CD4-positive, alpha-beta T cell treated with Interferon alpha-2 for 1 hour (primary cell): ENCODE results near the gene PTPRN2.
"Not testable (repeated sequence)": the region's sequence is repeated elsewhere in the genome, so short reads cannot be mapped to it uniquely, and the experiment has no call there.

Source experiments
- DNase-seq, 2 donors: peaks; one replicate each; pipeline ENCODE4 v3.0.0-alpha.2; 2020 to 2022

The PTPRN2 gene

GRCh38 chr7:157521061-157521731 is 1066.4 kb downstream of the PTPRN2 start:
- no peak for DNase-seq

GRCh38 chr7:157520249-157520648 is 1067.4 kb downstream of the PTPRN2 start:
- DNase-seq: no peak

GRCh38 chr7:157519798-157520244 is 1067.8 kb downstream of the PTPRN2 start:
- DNase-seq: no peak

- no peak for DNase-seq
Measured at GRCh38 chr7:157519246-157519645, 1068.4 kb downstream of the PTPRN2 start.

- no peak for DNase-seq
Measured at GRCh38 chr7:157518514-157519175, 1069.0 kb downstream of the PTPRN2 start.

- DNase-seq: no peak
Measured at GRCh38 chr7:157517782-157518513, 1069.7 kb downstream of the PTPRN2 start.

- no peak for DNase-seq
Measured at GRCh38 chr7:157516911-157517781, 1070.5 kb downstream of the PTPRN2 start.

- DNase-seq: no peak
Measured at GRCh38 chr7:157516311-157516710, 1071.3 kb downstream of the PTPRN2 start.

- no peak for DNase-seq
Measured at GRCh38 chr7:157515342-157516041, 1072.1 kb downstream of the PTPRN2 start.

GRCh38 chr7:157514746-157515145 is 1072.9 kb downstream of the PTPRN2 start:
- DNase-seq: no peak

- no peak for DNase-seq
Measured at GRCh38 chr7:157514306-157514705, 1073.3 kb downstream of the PTPRN2 start.

- no peak for DNase-seq
Measured at GRCh38 chr7:157513682-157514081, 1073.9 kb downstream of the PTPRN2 start.

GRCh38 chr7:157513162-157513621 is 1074.4 kb downstream of the PTPRN2 start:
- no peak for DNase-seq

- no peak for DNase-seq
Measured at GRCh38 chr7:157509226-157509625, 1078.4 kb downstream of the PTPRN2 start.

GRCh38 chr7:157508477-157508881 is 1079.1 kb downstream of the PTPRN2 start:
- no peak for DNase-seq

- no peak for DNase-seq
Measured at GRCh38 chr7:157507987-157508386, 1079.6 kb downstream of the PTPRN2 start.

GRCh38 chr7:157506268-157506667 is 1081.4 kb downstream of the PTPRN2 start:
- no peak for DNase-seq

GRCh38 chr7:157505646-157506045 is 1082.0 kb downstream of the PTPRN2 start:
- no peak for DNase-seq

GRCh38 chr7:157503229-157503628 is 1084.4 kb downstream of the PTPRN2 start:
- peak in 1 of 2 donors; percentile 27 for DNase-seq

GRCh38 chr7:157502701-157503111 is 1084.9 kb downstream of the PTPRN2 start:
- peak; percentile 74 to 82 for DNase-seq

- peak in 1 of 2 donors; percentile 59 for DNase-seq
Measured at GRCh38 chr7:157501581-157501980, 1086.0 kb downstream of the PTPRN2 start.

- not testable (repeated sequence) for DNase-seq
Measured at GRCh38 chr7:157500989-157501540, 1086.6 kb downstream of the PTPRN2 start.
